CD14-positive monocyte (primary cell): ENCODE measurements around the gene ACTR3. TPM values are rescaled to one million over a fixed set of nuclear protein-coding genes. Genes with fewer than 3 reads are reported as not detected.

Experiments
- DNase-seq, 3 donors: peaks; one replicate each; pipeline ENCODE4 v3.0.0-alpha.2; 2011 to 2022
- H2AFZ ChIP-seq: 2 replicates; pipeline ENCODE4 v1.6.0; 2012; ENCODE audit warnings: mild to moderate bottlenecking, low read depth, low read length, inconsistent platforms; ENCODE audit not compliant: insufficient read depth, poor library complexity, severe bottlenecking
- H3K27ac ChIP-seq, 2 donors: 1 replicate in 1 of 2; 2 replicates in 1 of 2; pipeline ENCODE4 v1.5.1; 2012 to 2013; ENCODE audit warnings: low read length in 2 of 2, control low read depth in 1 of 2, inconsistent platforms in 1 of 2, low read depth in 1 of 2, mild to moderate bottlenecking in 1 of 2
- H3K27me3 ChIP-seq, 2 donors: one replicate each; pipeline versions ENCODE4 v1.6.0 to v1.6.1; 2011 to 2013; ENCODE audit warnings: low read length in 2 of 2; ENCODE audit not compliant: control insufficient read depth in 2 of 2, insufficient read depth in 2 of 2
- H3K36me3 ChIP-seq, 2 donors: replicated peaks in 1 of 2; 1 replicate in 1 of 2; 2 replicates in 1 of 2; pipeline versions ENCODE4 v1.5.1 to v1.6.1; 2012 to 2013; ENCODE audit warnings: low read length in 2 of 2, control low read depth in 1 of 2, inconsistent platforms in 1 of 2, mild to moderate bottlenecking in 1 of 2; ENCODE audit not compliant: insufficient read depth in 2 of 2, control insufficient read depth in 1 of 2
- H3K4me1 ChIP-seq, 2 donors: 1 replicate in 1 of 2; 2 replicates in 1 of 2; pipeline versions ENCODE4 v1.5.1 to v1.6.1; 2012 to 2013; ENCODE audit warnings: low read length in 2 of 2, control low read depth in 1 of 2, inconsistent platforms in 1 of 2, mild to moderate bottlenecking in 1 of 2, moderate library complexity in 1 of 2; ENCODE audit not compliant: insufficient read depth in 2 of 2, control insufficient read depth in 1 of 2
- H3K4me2 ChIP-seq: replicated peaks from 2 replicates; pipeline ENCODE3; 2012; ENCODE audit warnings: low read length, moderate library complexity, mild to moderate bottlenecking; ENCODE audit not compliant: poor library complexity, severe bottlenecking; ENCODE audit errors: extremely low read depth
- H3K4me3 ChIP-seq, 3 experiments: fragments of 200-600 bp in 1 of 3; sonication (generic) in 1 of 3; replicated peaks in 1 of 3; 1 replicate in 2 of 3; 2 replicates in 1 of 3; pipeline ENCODE4 v1.5.1; 2011 to 2013; ENCODE audit warnings: low read length in 3 of 3, mild to moderate bottlenecking in 3 of 3, control low read depth in 2 of 3, low read depth in 2 of 3, inconsistent platforms in 1 of 3, moderate library complexity in 1 of 3
- H3K79me2 ChIP-seq: 2 replicates; pipeline ENCODE4 v1.6.0; 2012; ENCODE audit warnings: mild to moderate bottlenecking, control low read depth, inconsistent platforms, low read length, moderate library complexity; ENCODE audit not compliant: insufficient read depth
- H3K9ac ChIP-seq: 2 replicates; pipeline ENCODE4 v1.6.0; 2017; ENCODE audit warnings: low read length, mild to moderate bottlenecking; ENCODE audit not compliant: insufficient read depth, poor library complexity, severe bottlenecking
- H3K9me3 ChIP-seq, 2 donors: replicated peaks in 1 of 2; 1 replicate in 1 of 2; 2 replicates in 1 of 2; pipeline versions ENCODE4 v1.5.1 to v1.6.1; 2012 to 2013; ENCODE audit warnings: low read length in 2 of 2, control low read depth in 1 of 2; ENCODE audit not compliant: control insufficient read depth in 1 of 2, insufficient read depth in 1 of 2
- H4K20me1 ChIP-seq: 2 replicates; pipeline ENCODE4 v1.6.0; 2012; ENCODE audit warnings: mild to moderate bottlenecking, low read length, control low read depth, moderate library complexity; ENCODE audit not compliant: insufficient read depth
- H3K27ac Mint-ChIP-seq, 7 donors: one replicate each; pipeline ENCODE4 v1.8.0; 2020; ENCODE audit warnings: mild to moderate bottlenecking in 7 of 7, mixed read lengths in 7 of 7, moderate library complexity in 6 of 7, inconsistent platforms in 2 of 7
- H3K27me3 Mint-ChIP-seq, 3 donors: one replicate each; pipeline ENCODE4 v1.8.0; 2021 to 2022; ENCODE audit warnings: low read depth in 3 of 3, mild to moderate bottlenecking in 3 of 3, mixed read lengths in 3 of 3, moderate library complexity in 3 of 3, inconsistent platforms in 1 of 3
- H3K36me3 Mint-ChIP-seq, 2 donors: one replicate each; pipeline ENCODE4 v1.8.0; 2020; ENCODE audit warnings: mixed read lengths in 2 of 2, inconsistent platforms in 1 of 2, mild to moderate bottlenecking in 1 of 2
- H3K4me1 Mint-ChIP-seq: one replicate; pipeline ENCODE4 v1.8.0; 2020; ENCODE audit warnings: mild to moderate bottlenecking, mixed read lengths
- H3K4me3 Mint-ChIP-seq, 2 donors: one replicate each; pipeline ENCODE4 v1.8.0; 2020; ENCODE audit warnings: mild to moderate bottlenecking in 2 of 2, mixed read lengths in 2 of 2, moderate library complexity in 1 of 2
- H3K9me3 Mint-ChIP-seq, 7 donors: one replicate each; pipeline ENCODE4 v1.8.0; 2020 to 2022; ENCODE audit warnings: mixed read lengths in 7 of 7, mild to moderate bottlenecking in 6 of 7, moderate library complexity in 6 of 7, inconsistent platforms in 2 of 7
- WGBS: methylation state at CpG from one replicate; pipeline ENCODE4 v1.1.5; 2013; ENCODE audit warnings: missing lambda C conversion rate; ENCODE audit not compliant: insufficient coverage; 5-methylcytosine and 5-hydroxymethylcytosine counted together
- intact Hi-C, 2 donors: fragments of 100-400 bp; cut with micrococcal nuclease; formaldehyde crosslinking; loops; one replicate each; pipeline versions ENCODE4 v1.15.0 to v1.15.1; 2023
- polyA plus RNA-seq, 3 donors: library from polyadenylated mRNA; depleted of rRNA in 1 of 3; unstranded in 2 of 3; stranded (reverse) in 1 of 3; fragments of 300-500 nt in 2 of 3; fragments of >200 nt in 1 of 3; fragmentation: Illumina TruSeq in 2 of 3; gene quantifications; 1 replicate in 2 of 3; 2 replicates in 1 of 3; pipeline ENCODE4 v1.2.3, GENCODE V29; 2012 to 2021
- TF ChIP-seq, protein P1 (sequence below): fragments of 200-600 bp; IDR thresholded peaks from one replicate; pipeline ENCODE4 v1.8.0; 2022; ENCODE audit warnings: antibody characterized with exemption, mild to moderate bottlenecking

ACTR3 gene
- polyA plus RNA-seq, 3 donors, result 103 to 557 (median 464) TPM

DNA sequence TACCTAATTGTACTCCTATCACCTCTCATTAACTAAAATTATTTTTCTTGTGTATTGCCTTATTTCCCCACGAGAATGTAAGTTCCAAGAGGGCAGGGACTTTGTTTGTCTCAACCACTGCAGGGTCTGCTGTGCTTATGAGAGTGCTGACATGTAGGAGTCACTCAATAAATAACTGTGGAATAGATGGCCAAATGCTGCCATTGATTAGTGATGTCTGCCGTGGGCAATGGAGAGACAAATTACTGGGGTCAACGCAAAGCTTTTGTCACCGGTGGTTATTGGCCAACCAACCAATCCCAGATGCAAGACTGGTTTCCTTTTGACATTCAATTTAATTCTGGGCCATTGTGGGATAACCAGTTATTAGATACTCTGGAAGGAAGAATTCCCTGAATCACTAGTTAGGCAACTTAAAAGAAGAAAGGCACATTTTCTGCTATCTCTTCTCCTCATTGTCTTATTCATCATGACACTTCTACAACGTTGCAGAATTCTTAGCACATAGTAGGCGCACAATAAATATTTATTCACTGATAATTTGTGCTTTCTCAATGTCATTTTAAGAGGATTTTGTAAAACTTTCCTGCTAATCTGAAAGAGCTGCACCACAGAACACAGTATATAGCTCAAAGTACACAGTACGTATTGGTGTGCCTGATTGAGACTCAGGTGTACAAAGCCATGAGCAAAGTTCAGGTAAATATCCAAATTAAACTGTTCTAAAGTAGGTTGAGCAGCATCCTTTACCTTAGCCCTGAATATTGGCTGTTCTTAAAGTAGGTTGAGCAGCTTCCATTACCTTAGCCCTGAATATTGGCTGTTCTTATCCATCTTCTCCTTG is 95.9 kb downstream of the ACTR3 start:
- Histone ChIP-seq H3K36me3 (no peaks in the 10 kb centered on the region), H3K27ac (no peak overlapping the region), H3K4me3 (no peak overlapping the region), H3K79me2 (no peaks in the 10 kb centered on the region), H4K20me1 (no peaks in the 10 kb centered on the region), H3K9ac (no peak overlapping the region), H3K27me3 (peaks cover 0 to 2% of the 10 kb centered on the region in 2 donors), H3K4me1 (no peaks in the 10 kb centered on the region), H3K9me3 (no peaks in the 10 kb centered on the region), H3K4me2 (no peak overlapping the region), H2AFZ (no peak overlapping the region)
- Mint-ChIP-seq H3K27me3 (peaks cover 5 to 16% (median 8%) of the 10 kb centered on the region in 3 donors), H3K4me3 (no peak overlapping the region), H3K9me3 (peaks cover 0 to 9% (median 2%) of the 10 kb centered on the region in 7 donors), H3K27ac (no peak overlapping the region), H3K4me1 (no peaks in the 10 kb centered on the region), H3K36me3 (peaks cover 0 to 5% of the 10 kb centered on the region in 2 donors)
- no peak for DNase-seq
- WGBS, result 100% methylated on average over 1 of the region's 7 CpGs
- intact Hi-C loops, result no loop called here
- TF ChIP-seq, protein P1, sequence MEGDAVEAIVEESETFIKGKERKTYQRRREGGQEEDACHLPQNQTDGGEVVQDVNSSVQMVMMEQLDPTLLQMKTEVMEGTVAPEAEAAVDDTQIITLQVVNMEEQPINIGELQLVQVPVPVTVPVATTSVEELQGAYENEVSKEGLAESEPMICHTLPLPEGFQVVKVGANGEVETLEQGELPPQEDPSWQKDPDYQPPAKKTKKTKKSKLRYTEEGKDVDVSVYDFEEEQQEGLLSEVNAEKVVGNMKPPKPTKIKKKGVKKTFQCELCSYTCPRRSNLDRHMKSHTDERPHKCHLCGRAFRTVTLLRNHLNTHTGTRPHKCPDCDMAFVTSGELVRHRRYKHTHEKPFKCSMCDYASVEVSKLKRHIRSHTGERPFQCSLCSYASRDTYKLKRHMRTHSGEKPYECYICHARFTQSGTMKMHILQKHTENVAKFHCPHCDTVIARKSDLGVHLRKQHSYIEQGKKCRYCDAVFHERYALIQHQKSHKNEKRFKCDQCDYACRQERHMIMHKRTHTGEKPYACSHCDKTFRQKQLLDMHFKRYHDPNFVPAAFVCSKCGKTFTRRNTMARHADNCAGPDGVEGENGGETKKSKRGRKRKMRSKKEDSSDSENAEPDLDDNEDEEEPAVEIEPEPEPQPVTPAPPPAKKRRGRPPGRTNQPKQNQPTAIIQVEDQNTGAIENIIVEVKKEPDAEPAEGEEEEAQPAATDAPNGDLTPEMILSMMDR, result no peak

DNA sequence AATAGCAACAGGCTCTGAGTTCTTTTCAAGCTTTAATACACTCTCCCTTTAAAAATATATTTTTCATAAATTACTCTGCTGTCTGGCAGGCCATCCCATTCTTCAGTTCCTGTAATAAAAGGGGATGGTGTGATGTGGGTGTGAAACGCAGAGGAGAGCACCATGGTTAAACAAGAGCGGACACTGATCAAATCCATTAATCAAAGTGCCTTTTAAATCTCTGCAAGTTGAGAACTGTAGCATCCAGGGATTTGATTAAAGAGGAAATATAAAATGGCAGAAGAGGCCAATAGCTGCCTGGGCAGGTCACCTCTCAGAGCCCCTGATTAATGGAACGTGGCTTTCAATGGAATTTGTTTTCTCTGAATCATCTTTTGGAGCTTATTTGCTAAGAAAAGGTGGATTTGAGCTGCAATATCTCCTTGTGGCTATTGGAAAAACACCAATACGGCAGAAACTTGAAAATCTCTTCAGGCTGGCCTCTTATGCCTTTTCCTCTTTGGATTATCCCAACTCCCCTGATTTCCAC is 96.9 kb downstream of the ACTR3 start:
- Histone ChIP-seq H3K4me1 (no peaks in the 10 kb centered on the region), H3K27ac (no peak overlapping the region)
- H3K9me3 Mint-ChIP-seq, result peaks cover 0 to 9% (median 2%) of the 10 kb centered on the region in 7 donors

More for the DNA sequence above, 96.9 kb downstream of the ACTR3 start:
- WGBS, result 100% methylated on average over 2 of the region's 4 CpGs
- Histone ChIP-seq H3K27me3 (peaks cover 0 to 2% of the 10 kb centered on the region in 2 donors), H3K9me3 (no peaks in the 10 kb centered on the region), H3K79me2 (no peaks in the 10 kb centered on the region), H4K20me1 (no peaks in the 10 kb centered on the region), H3K4me2 (no peak overlapping the region), H3K4me3 (no peak overlapping the region), H2AFZ (no peak overlapping the region), H3K9ac (no peak overlapping the region), H3K36me3 (no peaks in the 10 kb centered on the region)
- Mint-ChIP-seq H3K4me1 (no peaks in the 10 kb centered on the region), H3K27ac (no peak overlapping the region), H3K4me3 (no peak overlapping the region), H3K27me3 (peaks cover 9 to 18% (median 10%) of the 10 kb centered on the region in 3 donors), H3K36me3 (peaks cover 0 to 5% of the 10 kb centered on the region in 2 donors)
- TF ChIP-seq, protein P1, result no peak
- DNase-seq, result no peak
- intact Hi-C loops, result no loop called here
